ENCODE data around the gene DTNBP1. TPM values are rescaled to one million over a fixed set of nuclear protein-coding genes. Genes with fewer than 3 reads are reported as not detected.
A peak's percentile ranks its signal among the peaks of the same experiment; 100 is the strongest.

DTNBP1 gene
- total RNA-seq, 1 donor from 2014 or later, result 11.0 TPM

DNA sequence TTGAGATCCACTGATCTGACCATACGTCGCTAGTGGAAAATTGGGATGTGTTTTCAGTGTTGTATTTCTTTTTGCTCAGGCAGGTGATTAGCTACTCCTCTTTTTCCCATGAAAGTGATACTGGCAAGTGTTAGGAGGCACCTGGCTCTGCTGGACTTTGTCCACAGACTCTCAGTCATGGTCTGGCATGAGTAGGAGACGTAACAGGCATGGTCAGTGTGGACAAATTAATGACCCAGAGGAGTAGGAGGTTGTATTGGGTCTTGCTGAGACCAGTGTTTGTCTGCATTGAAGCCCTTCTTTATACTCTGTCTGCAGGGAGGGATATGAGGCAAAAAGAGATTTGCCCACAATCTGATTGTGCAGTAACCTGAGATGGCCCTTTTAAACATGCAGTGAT lies 178.7 kb downstream of the DTNBP1 start:
- DNase-seq (ENCODE audit: low read depth, low spot score), result no peak

DNA sequence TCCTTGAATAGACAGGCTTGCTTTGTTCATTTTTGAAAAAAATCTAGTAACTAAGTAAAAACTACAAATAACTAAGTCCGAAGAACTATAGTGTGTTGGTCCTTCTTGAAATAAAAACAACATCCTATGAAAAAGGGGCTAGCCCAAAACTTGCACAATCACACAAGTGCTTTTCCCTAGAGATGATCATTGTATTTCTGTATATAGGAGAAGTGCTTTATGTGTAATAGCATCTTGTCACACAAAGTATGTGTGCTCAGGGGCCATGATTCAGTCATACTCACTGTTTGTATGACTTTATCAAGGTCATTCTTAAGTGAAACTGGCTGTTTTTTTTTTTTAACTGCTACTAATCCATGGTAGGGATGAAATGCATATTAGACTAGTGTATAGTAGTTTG lies 179.8 kb downstream of the DTNBP1 start:
- no peak for DNase-seq (ENCODE audit: low read depth, low spot score)

DNA sequence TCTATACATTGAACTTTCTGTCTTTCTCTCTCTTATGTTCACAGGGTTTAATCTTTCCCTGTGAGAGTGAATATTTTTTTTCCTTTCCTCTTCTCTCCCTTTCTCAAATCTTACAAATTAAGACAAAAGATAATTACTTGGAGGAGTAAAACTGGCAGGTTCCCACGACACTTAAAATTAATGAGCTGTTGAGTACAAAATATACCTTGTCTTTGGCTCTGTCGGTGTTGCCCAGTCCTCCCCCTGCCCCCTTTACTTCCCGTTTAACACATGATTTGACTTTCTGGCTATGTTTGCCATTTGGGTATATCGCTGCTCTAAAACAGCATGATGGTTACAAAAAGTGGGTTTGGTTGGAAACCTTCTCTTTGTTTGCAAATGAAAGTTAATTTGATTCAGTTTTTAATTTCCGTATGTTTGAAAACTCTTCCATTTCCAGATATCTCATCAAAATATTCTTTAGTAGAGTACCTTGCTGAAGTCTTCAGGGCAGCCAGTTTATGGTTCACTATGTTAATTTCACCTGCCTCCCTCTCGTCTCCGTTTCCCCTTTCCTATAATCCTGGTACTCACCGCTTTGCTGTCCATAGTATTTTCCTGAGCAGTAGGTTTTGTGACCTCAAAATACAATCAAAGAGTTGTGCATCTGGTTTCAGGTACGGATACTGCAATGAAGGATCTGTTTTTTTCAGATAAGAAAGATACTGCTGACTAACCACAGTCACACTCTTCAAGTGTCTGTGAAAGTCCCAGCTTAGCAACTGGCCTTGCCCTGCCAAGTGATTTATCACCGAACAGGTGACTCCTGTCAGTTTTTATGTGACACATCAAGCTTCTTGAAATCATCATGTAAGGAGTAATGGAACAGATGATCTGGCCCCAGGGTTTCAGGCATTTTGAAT lies 181.2 kb downstream of the DTNBP1 start:
- DNase-seq (ENCODE audit: low read depth, low spot score), result no peak

DNA sequence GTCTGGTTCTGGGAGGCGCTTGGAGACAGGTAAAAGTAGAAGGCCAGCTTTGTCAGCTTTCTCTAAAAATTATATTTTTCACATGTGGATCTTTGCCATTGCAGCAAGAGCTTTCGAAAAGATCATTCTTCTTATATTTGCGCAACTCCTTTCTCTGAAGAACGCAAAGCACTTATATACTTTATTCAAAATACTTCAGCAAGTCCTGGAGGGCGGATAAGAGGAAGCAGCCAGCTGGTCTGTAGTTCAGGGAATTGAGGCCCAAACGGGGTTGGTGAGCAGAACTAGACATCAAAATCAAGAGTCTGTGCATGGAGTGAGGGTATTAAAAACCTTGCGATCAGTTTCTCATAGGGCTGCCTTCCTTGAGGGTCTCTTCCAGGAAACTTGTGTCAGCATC lies 182.3 kb downstream of the DTNBP1 start:
- DNase-seq (ENCODE audit: low read depth, low spot score), result no peak

DNA sequence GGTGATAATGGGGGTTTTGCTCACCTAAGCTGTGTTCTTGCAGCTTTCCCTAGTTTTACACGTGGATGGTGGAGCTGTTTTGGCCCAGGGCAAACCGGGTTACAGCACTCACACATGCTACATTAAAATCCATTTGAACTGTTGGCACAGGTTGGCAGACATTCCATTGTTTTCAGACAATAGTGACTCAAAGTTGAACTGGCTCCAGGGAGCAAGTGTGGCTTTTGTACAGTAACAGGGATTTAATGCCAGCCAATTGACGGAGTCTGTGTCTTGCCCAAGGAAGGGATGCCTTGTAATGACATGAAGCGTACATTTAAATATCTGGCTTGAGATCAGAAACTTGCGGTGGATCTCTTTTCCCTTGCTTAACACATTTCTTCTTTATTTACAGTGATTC lies 183.1 kb downstream of the DTNBP1 start:
- DNase-seq (ENCODE audit: low read depth, low spot score), result peak; percentile 17

DNA sequence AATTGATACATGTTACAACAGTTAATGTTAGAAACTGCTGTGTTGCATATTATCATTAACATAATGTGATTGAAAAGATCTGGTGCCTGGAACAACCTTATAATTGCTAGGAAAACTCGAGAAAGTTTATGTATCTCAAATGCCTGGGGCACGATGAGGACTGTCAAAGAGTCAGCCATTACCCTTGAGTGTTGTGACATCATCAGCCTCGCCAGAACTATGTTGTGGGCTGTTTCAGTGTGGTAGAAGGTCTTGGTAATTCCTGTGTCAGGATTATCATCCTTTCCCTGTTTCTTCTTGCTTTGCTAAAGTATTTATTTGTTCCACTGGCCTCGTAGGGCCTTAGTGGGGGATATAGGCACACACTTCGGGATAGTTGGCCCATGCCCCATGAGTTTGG lies 185.1 kb downstream of the DTNBP1 start:
- no peak for DNase-seq (ENCODE audit: low read depth, low spot score)

DNA sequence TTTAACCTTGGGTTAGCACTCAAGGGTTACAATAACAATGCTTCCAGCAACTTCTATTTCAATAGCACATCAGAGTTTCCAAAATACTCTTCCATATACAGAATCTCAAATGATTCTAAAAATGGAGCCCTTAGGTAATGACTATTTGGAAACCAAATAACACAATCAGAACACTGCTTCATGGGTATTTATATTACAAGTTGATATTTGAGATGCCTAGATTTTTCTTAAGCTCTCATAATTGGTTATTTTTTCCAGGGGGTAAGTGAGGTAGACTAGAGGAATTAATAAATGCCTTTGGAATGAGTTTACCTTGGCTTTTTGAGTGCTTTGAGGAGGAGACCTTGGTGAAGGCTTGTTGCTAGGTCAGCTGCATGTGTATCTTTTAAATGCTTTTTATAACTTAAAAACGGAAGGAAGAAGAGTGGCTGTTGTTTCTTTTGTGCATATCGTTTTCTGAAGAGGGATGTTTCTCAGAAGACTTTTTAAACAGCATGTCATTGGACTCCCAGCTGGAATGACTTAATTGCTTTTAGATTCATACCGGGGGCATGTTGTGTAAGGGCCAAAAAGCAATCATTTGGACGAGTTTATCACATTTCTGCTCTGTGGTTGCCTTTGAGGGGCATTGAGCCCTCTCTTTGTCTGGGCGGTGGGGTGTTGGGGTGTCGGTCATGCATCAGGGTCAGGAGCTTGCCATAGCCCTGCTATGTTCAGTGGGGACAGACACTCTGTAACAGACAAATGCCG lies 186.0 kb downstream of the DTNBP1 start:
- DNase-seq (ENCODE audit: low read depth, low spot score), result no peak

DNA sequence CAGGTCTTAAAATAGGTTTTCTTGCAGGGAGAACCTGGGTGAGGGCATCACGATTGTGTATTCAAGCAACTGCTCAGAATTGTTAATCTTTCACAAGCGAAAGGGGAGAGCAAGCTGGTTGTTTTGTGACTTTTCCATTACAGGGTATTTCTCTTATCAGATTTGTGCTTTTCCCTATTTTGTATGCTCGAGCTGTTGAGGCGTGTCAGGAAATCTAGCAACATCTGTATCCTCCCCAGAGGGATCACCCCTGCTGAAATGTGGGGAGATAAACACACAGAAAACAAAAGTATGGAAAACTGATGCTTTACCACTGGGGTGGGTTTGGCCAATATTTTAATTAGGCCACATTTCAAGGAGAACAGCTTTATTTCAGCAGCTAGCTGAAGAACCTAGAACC lies 187.0 kb downstream of the DTNBP1 start:
- DNase-seq (ENCODE audit: low read depth, low spot score), result no peak

DNA sequence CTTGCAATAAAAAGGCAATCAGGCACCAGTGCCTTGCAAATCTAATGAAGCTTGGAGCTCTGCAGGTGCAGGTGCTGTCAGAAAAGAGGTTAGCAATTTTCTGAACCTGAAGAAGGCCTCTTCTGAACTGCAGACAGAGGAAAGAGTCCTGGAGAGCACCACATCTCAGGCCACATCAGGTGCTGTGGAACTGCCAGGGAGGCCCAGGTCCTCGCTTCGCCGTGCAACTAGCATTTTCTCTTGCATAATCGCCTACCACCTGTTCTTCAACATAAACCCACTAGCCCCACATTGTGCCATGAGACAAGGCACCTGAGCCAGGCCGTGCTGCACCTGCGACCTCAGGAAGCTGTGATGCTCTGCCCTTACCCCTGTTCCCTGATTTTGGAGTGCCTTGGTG lies 187.6 kb downstream of the DTNBP1 start:
- DNase-seq (ENCODE audit: low read depth, low spot score), result no peak

DNA sequence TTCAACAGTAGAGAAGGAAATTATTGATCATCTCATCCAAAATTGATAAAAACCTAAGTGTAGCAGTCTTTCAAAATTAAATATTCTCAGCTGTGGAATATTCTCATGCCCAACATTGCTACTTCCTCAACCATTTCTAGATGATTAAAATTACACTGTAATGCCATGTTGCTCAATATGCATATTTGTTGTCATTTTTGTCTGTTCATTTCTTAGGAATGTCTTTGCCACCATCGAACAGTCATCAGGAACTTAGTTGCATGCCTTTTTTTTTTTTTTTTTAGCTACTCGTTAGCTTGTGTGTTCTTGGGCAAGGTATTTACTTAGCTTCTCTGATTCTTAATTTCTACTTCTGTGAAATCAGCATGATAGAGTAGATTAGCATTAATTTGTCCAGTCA lies 188.6 kb downstream of the DTNBP1 start:
- no peak for DNase-seq (ENCODE audit: low read depth, low spot score)

DNA sequence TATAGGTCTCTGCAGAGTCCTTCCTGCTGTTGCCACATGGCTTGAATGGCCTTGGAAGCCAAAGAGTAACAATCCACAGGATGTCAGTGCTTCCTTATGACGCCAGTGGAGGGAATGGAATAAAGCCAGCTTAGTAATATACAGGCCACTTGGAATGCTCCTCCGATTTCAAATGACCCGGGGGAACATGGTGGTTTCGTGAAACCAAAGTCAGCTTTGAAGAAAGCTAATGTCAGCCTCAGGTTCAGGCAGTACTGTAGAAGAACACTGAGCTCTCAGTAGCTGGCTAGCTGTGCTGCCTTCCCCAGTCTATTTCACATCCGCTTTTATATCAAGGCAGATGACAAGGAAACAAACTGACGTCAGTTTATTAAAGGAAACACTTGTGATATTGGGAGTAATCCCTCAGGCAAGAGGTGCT lies 189.1 kb downstream of the DTNBP1 start:
- DNase-seq (ENCODE audit: low read depth, low spot score), result peak; percentile 45

DNA sequence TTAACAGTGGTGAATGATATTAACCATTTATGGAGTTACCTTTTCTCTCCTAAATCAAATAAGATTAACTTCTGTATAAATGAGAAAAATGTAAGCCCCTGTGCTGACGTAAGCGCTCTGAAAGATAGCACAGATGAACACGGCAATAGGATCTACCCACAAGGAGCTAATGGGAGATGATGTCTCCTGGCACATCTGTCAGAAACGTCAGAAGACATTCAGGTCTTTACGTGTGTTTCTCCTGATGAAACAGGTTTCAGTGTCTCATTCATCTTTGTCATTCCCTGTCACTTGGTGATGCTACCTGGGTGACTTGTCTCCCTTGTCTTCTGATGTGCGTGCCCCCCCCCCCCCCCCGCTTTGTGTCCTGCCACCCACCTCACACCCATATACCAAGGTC lies 189.7 kb downstream of the DTNBP1 start:
- no peak for DNase-seq (ENCODE audit: low read depth, low spot score)
